ENCODE results near the gene ANKFY1. TPM values are rescaled to one million over a fixed set of nuclear protein-coding genes. Genes with fewer than 3 reads are reported as not detected.
"Not testable (repeated sequence)": the region's sequence is repeated elsewhere in the genome, so short reads cannot be mapped to it uniquely, and the experiment has no call there.

ANKFY1 gene
- total RNA-seq, 1 donor from 2014 or later = 16.2 TPM

- intact Hi-C loops (cut with DNase I) = loop anchor here (2.0 to 10.0 kb wide), 5 partner anchors 54 to 824 kb away; partner anchors contain the start of genes ANKFY1, CAMKK1, SPAG7 and UBE2G1
- H3K27me3 ChIP-seq = no peaks in the 10 kb centered on the region
- H3K9me3 ChIP-seq = no peaks in the 10 kb centered on the region
- peaks cover 6 to 21% of the 10 kb centered on the region in 2 donors for H3K4me1 ChIP-seq
- H3K27ac ChIP-seq = peak overlapping the region; percentile 99 to 100
- peaks cover 0 to 3% of the 10 kb centered on the region in 2 donors for H3K36me3 ChIP-seq
- peak overlapping the region; percentile 91 to 96 for H3K4me3 ChIP-seq
- DNase-seq (ENCODE audit: low spot score in 2 of 2) = peak; percentile 58 to 95
- TF ChIP-seq CTCF (IDR thresholded peaks at IDR 0.05) = no peak
Observed at GRCh38 chr17:4143563-4144421, 120.0 kb downstream of the ANKFY1 start.

- DNase-seq (ENCODE audit: low spot score in 2 of 2) = peak in 1 of 2 donors; percentile 70
- H3K4me1 ChIP-seq = peaks cover 6 to 23% of the 10 kb centered on the region in 2 donors
- peak overlapping the region; percentile 91 to 96 for H3K4me3 ChIP-seq
- H3K27ac ChIP-seq = peak overlapping the region; percentile 99 to 100
- no peaks in the 10 kb centered on the region for H3K9me3 ChIP-seq
- H3K36me3 ChIP-seq = peaks cover 0 to 3% of the 10 kb centered on the region in 2 donors
- intact Hi-C loops (cut with DNase I) = loop anchor here (2.0 to 10.0 kb wide), 5 partner anchors 55 to 825 kb away; partner anchors contain the start of genes ANKFY1, CAMKK1, SPAG7 and UBE2G1
- no peak for TF ChIP-seq CTCF (IDR thresholded peaks at IDR 0.05)
- H3K27me3 ChIP-seq = no peaks in the 10 kb centered on the region
Observed at GRCh38 chr17:4142107-4142900, 121.5 kb downstream of the ANKFY1 start.

GRCh38 chr17:4140125-4140524, 123.7 kb downstream of the ANKFY1 start:
- H3K27me3 ChIP-seq = no peaks in the 10 kb centered on the region
- H3K36me3 ChIP-seq = peaks cover 0 to 6% of the 10 kb centered on the region in 2 donors
- DNase-seq (ENCODE audit: low spot score in 2 of 2) = no peak
- H3K9me3 ChIP-seq = no peaks in the 10 kb centered on the region
- intact Hi-C loops (cut with DNase I) = loop anchor here (5.0 to 10.0 kb wide), 4 partner anchors 57 to 827 kb away; partner anchors contain the start of genes ANKFY1, CAMKK1 and SPAG7
- no peak overlapping the region for H3K27ac ChIP-seq
- peaks cover 6 to 29% of the 10 kb centered on the region in 2 donors for H3K4me1 ChIP-seq
- H3K4me3 ChIP-seq = no peak overlapping the region
- no peak for TF ChIP-seq CTCF (IDR thresholded peaks at IDR 0.05)

GRCh38 chr17:4138906-4139526, 124.8 kb downstream of the ANKFY1 start:
- H3K4me1 ChIP-seq = peaks cover 6 to 27% of the 10 kb centered on the region in 2 donors
- H3K27me3 ChIP-seq; DNase-seq (ENCODE audit: low spot score in 2 of 2); H3K27ac ChIP-seq; H3K36me3 ChIP-seq; H3K9me3 ChIP-seq; intact Hi-C loops (cut with DNase I); H3K4me3 ChIP-seq: not testable (repeated sequence)

GRCh38 chr17:4136373-4136772, 127.4 kb downstream of the ANKFY1 start:
- TF ChIP-seq CTCF (IDR thresholded peaks at IDR 0.05) = no peak
- Histone ChIP-seq H3K27ac (peak overlapping the region in 1 of 2 donors; percentile 2), H3K4me3 (no peak overlapping the region), H3K4me1 (peaks cover 5 to 21% of the 10 kb centered on the region in 2 donors), H3K36me3 (peaks cover 0 to 6% of the 10 kb centered on the region in 2 donors), H3K27me3 (no peaks in the 10 kb centered on the region), H3K9me3 (no peaks in the 10 kb centered on the region)
- no peak for DNase-seq (ENCODE audit: low spot score in 2 of 2)
- intact Hi-C loops (cut with DNase I) = no loop called here
